ENCODE results near the gene CSMD2.

DNA sequence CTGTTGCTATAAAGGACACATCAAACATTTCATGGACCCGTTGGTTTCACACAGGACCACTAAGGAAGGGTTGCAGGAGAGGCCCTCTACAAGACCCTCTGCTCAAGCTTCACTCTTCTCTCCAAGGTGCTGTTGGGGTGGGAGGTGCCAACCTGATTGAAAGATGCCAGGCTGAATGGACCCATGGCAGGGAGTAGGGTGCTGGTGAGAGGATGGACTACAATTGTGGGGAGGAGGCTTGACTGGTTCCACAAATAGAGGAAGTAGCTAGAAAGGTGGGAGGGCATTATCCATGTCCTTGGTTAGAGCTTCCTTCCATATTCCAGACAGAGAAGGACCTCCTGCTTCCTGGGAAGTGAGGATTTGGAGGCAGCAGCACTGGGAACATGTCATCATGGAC, 468.7 kb downstream of the CSMD2 start:
- TF ChIP-seq, protein P1, sequence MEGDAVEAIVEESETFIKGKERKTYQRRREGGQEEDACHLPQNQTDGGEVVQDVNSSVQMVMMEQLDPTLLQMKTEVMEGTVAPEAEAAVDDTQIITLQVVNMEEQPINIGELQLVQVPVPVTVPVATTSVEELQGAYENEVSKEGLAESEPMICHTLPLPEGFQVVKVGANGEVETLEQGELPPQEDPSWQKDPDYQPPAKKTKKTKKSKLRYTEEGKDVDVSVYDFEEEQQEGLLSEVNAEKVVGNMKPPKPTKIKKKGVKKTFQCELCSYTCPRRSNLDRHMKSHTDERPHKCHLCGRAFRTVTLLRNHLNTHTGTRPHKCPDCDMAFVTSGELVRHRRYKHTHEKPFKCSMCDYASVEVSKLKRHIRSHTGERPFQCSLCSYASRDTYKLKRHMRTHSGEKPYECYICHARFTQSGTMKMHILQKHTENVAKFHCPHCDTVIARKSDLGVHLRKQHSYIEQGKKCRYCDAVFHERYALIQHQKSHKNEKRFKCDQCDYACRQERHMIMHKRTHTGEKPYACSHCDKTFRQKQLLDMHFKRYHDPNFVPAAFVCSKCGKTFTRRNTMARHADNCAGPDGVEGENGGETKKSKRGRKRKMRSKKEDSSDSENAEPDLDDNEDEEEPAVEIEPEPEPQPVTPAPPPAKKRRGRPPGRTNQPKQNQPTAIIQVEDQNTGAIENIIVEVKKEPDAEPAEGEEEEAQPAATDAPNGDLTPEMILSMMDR (IDR thresholded peaks at IDR 0.05), result no peak
- TF ChIP-seq POLR2AphosphoS5 (IDR thresholded peaks at IDR 0.05; ENCODE audit: low read depth, low read length), result no peak
- TF ChIP-seq YY1 (IDR thresholded peaks at IDR 0.05; ENCODE audit: low read depth), result no peak
- no peak for TF ChIP-seq JUND (IDR thresholded peaks at IDR 0.05)
- no peak for TF ChIP-seq EP300 (IDR thresholded peaks at IDR 0.05; ENCODE audit: borderline replicate concordance in 1 of 2, low read depth in 1 of 2, low read length in 1 of 2)
- TF ChIP-seq EZH2phosphoT487 (IDR thresholded peaks at IDR 0.05; ENCODE audit: borderline replicate concordance, low read depth), result no peak
- no peak for TF ChIP-seq SIN3A (IDR thresholded peaks at IDR 0.05; ENCODE audit: borderline replicate concordance, low read depth, low read length)
- TF ChIP-seq SMC3 (IDR thresholded peaks at IDR 0.05; ENCODE audit: low read depth, low read length), result no peak
- no peak for TF ChIP-seq NRF1 (IDR thresholded peaks at IDR 0.05; ENCODE audit: low read depth, low read length)
- TF ChIP-seq, protein P2, sequence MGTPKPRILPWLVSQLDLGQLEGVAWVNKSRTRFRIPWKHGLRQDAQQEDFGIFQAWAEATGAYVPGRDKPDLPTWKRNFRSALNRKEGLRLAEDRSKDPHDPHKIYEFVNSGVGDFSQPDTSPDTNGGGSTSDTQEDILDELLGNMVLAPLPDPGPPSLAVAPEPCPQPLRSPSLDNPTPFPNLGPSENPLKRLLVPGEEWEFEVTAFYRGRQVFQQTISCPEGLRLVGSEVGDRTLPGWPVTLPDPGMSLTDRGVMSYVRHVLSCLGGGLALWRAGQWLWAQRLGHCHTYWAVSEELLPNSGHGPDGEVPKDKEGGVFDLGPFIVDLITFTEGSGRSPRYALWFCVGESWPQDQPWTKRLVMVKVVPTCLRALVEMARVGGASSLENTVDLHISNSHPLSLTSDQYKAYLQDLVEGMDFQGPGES (IDR thresholded peaks at IDR 0.05; ENCODE audit: low read depth, low read length), result no peak
- TF ChIP-seq RCOR1 (IDR thresholded peaks at IDR 0.05; ENCODE audit: low read length), result no peak
- TF ChIP-seq, protein P3, sequence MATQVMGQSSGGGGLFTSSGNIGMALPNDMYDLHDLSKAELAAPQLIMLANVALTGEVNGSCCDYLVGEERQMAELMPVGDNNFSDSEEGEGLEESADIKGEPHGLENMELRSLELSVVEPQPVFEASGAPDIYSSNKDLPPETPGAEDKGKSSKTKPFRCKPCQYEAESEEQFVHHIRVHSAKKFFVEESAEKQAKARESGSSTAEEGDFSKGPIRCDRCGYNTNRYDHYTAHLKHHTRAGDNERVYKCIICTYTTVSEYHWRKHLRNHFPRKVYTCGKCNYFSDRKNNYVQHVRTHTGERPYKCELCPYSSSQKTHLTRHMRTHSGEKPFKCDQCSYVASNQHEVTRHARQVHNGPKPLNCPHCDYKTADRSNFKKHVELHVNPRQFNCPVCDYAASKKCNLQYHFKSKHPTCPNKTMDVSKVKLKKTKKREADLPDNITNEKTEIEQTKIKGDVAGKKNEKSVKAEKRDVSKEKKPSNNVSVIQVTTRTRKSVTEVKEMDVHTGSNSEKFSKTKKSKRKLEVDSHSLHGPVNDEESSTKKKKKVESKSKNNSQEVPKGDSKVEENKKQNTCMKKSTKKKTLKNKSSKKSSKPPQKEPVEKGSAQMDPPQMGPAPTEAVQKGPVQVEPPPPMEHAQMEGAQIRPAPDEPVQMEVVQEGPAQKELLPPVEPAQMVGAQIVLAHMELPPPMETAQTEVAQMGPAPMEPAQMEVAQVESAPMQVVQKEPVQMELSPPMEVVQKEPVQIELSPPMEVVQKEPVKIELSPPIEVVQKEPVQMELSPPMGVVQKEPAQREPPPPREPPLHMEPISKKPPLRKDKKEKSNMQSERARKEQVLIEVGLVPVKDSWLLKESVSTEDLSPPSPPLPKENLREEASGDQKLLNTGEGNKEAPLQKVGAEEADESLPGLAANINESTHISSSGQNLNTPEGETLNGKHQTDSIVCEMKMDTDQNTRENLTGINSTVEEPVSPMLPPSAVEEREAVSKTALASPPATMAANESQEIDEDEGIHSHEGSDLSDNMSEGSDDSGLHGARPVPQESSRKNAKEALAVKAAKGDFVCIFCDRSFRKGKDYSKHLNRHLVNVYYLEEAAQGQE (IDR thresholded peaks at IDR 0.05; ENCODE audit: low read depth, low read length), result no peak
